ENCODE data around the gene PHF21A. TPM values are rescaled to one million over a fixed set of nuclear protein-coding genes. Genes with fewer than 3 reads are reported as not detected.

The PHF21A gene
- total RNA-seq, 1 experiment from 2014 or later: 6.4 TPM

- Histone ChIP-seq H3K36me3 (peaks cover 3% of the 10 kb centered on the region; the same call in 1 of the 2 replicates), H3K4me1 (replicated peaks) (peaks cover 13% of the 10 kb centered on the region), H3K4me3 (no peak overlapping the region), H3K27me3 (replicated peaks) (peaks cover 32% of the 10 kb centered on the region), H3K27ac (no peak overlapping the region), H3K9me3 (replicated peaks) (peaks cover 5% of the 10 kb centered on the region)
- DNase-seq (ENCODE audit: low read depth in 1 of 2, low spot score in 2 of 2): peak in 1 of 2 experiments; percentile 49
These were observed 194.5 kb downstream of the PHF21A start for GRCh38 chr11:45926536-45927331.

GRCh38 chr11:45926001-45926401 is 195.3 kb downstream of the PHF21A start:
- no peak overlapping the region for H3K27ac ChIP-seq
- H3K27me3 ChIP-seq (replicated peaks): peaks cover 34% of the 10 kb centered on the region
- H3K4me1 ChIP-seq (replicated peaks): peaks cover 13% of the 10 kb centered on the region
- H3K36me3 ChIP-seq: no peaks in the 10 kb centered on the region
- peaks cover 5% of the 10 kb centered on the region for H3K9me3 ChIP-seq (replicated peaks)
- H3K4me3 ChIP-seq: no peak overlapping the region
- peak in 1 of 2 experiments; percentile 44 for DNase-seq (ENCODE audit: low read depth in 1 of 2, low spot score in 2 of 2)

GRCh38 chr11:45925550-45925949 is 195.7 kb downstream of the PHF21A start:
- Histone ChIP-seq H3K4me1 (replicated peaks) (peaks cover 13% of the 10 kb centered on the region), H3K27me3 (replicated peaks) (peaks cover 34% of the 10 kb centered on the region), H3K36me3 (no peaks in the 10 kb centered on the region), H3K9me3 (replicated peaks) (peaks cover 5% of the 10 kb centered on the region), H3K4me3 (no peak overlapping the region), H3K27ac (no peak overlapping the region)
- DNase-seq (ENCODE audit: low read depth in 1 of 2, low spot score in 2 of 2): no peak

- Histone ChIP-seq H3K9me3 (replicated peaks) (peaks cover 5% of the 10 kb centered on the region), H3K4me1 (replicated peaks) (peaks cover 13% of the 10 kb centered on the region), H3K4me3 (no peak overlapping the region), H3K27ac (no peak overlapping the region), H3K27me3 (replicated peaks) (peaks cover 34% of the 10 kb centered on the region), H3K36me3 (no peaks in the 10 kb centered on the region)
- no peak for DNase-seq (ENCODE audit: low read depth in 1 of 2, low spot score in 2 of 2)
These were observed 196.3 kb downstream of the PHF21A start for GRCh38 chr11:45924927-45925326.

- Histone ChIP-seq H3K4me3 (no peak overlapping the region), H3K27ac (no peak overlapping the region), H3K27me3 (replicated peaks) (peaks cover 34% of the 10 kb centered on the region), H3K9me3 (replicated peaks) (peaks cover 5% of the 10 kb centered on the region), H3K36me3 (no peaks in the 10 kb centered on the region), H3K4me1 (replicated peaks) (peaks cover 13% of the 10 kb centered on the region)
- peak in 1 of 2 experiments; percentile 48 for DNase-seq (ENCODE audit: low read depth in 1 of 2, low spot score in 2 of 2)
These were observed 197.0 kb downstream of the PHF21A start for GRCh38 chr11:45924036-45924915.

- peaks cover 2% of the 10 kb centered on the region for H3K36me3 ChIP-seq
- peaks cover 13% of the 10 kb centered on the region for H3K4me1 ChIP-seq (replicated peaks)
- peak in 1 of 2 experiments; percentile 38 for DNase-seq (ENCODE audit: low read depth in 1 of 2, low spot score in 2 of 2)
- H3K27me3 ChIP-seq (replicated peaks): peaks cover 34% of the 10 kb centered on the region
- peaks cover 5% of the 10 kb centered on the region for H3K9me3 ChIP-seq (replicated peaks)
- no peak within 1 kb of the TSS for H3K27ac ChIP-seq
- peak within 1 kb of the TSS; percentile 5; the same call in 1 of the 2 replicates for H3K4me3 ChIP-seq
These were observed 198.7 kb downstream of the PHF21A start, which contains the start of gene LARGE2 for GRCh38 chr11:45922425-45923082. Gene LARGE2 (plus strand): TSS chr11:45922656. CDS start chr11:45922883, 227 bp downstream.

GRCh38 chr11:45921561-45922424 is 199.5 kb downstream of the PHF21A start:
- peaks cover 19% of the 10 kb centered on the region for H3K4me1 ChIP-seq (replicated peaks)
- no peak overlapping the region for H3K27ac ChIP-seq
- no peak for DNase-seq (ENCODE audit: low read depth in 1 of 2, low spot score in 2 of 2)
- H3K9me3 ChIP-seq (replicated peaks): peaks cover 5% of the 10 kb centered on the region
- H3K27me3 ChIP-seq (replicated peaks): peaks cover 34% of the 10 kb centered on the region
- no peak overlapping the region for H3K4me3 ChIP-seq
- H3K36me3 ChIP-seq: peaks cover 9% of the 10 kb centered on the region

GRCh38 chr11:45920531-45921477 is 200.4 kb downstream of the PHF21A start:
- peaks cover 5% of the 10 kb centered on the region for H3K9me3 ChIP-seq (replicated peaks)
- peaks cover 34% of the 10 kb centered on the region for H3K27me3 ChIP-seq (replicated peaks)
- peaks cover 26% of the 10 kb centered on the region for H3K4me1 ChIP-seq (replicated peaks)
- no peak overlapping the region for H3K4me3 ChIP-seq
- H3K27ac ChIP-seq: no peak overlapping the region
- peaks cover 13% of the 10 kb centered on the region for H3K36me3 ChIP-seq
- DNase-seq (ENCODE audit: low read depth in 1 of 2, low spot score in 2 of 2): no peak

- no peak for DNase-seq (ENCODE audit: low read depth in 1 of 2, low spot score in 2 of 2)
- peaks cover 22% of the 10 kb centered on the region for H3K36me3 ChIP-seq
- H3K4me1 ChIP-seq (replicated peaks): peaks cover 26% of the 10 kb centered on the region
- H3K27me3 ChIP-seq (replicated peaks): peaks cover 31% of the 10 kb centered on the region
- no peak overlapping the region for H3K4me3 ChIP-seq
- no peak overlapping the region for H3K27ac ChIP-seq
- H3K9me3 ChIP-seq (replicated peaks): peaks cover 5% of the 10 kb centered on the region
These were observed 201.3 kb downstream of the PHF21A start for GRCh38 chr11:45919806-45920530.

GRCh38 chr11:45918962-45919675 is 202.1 kb downstream of the PHF21A start:
- DNase-seq (ENCODE audit: low read depth in 1 of 2, low spot score in 2 of 2): no peak
- H3K36me3 ChIP-seq: peaks cover 30% of the 10 kb centered on the region
- peaks cover 5% of the 10 kb centered on the region for H3K9me3 ChIP-seq (replicated peaks)
- no peak overlapping the region for H3K27ac ChIP-seq
- peaks cover 26% of the 10 kb centered on the region for H3K4me1 ChIP-seq (replicated peaks)
- H3K27me3 ChIP-seq (replicated peaks): peaks cover 23% of the 10 kb centered on the region
- H3K4me3 ChIP-seq: peak overlapping the region; percentile 75

GRCh38 chr11:45918331-45918941 is 202.8 kb downstream of the PHF21A start:
- Histone ChIP-seq H3K27me3 (replicated peaks) (peaks cover 19% of the 10 kb centered on the region), H3K9me3 (replicated peaks) (peaks cover 4% of the 10 kb centered on the region), H3K4me3 (peak overlapping the region; percentile 75), H3K27ac (no peak overlapping the region), H3K36me3 (peaks cover 37% of the 10 kb centered on the region), H3K4me1 (replicated peaks) (peaks cover 26% of the 10 kb centered on the region)
- DNase-seq (ENCODE audit: low read depth in 1 of 2, low spot score in 2 of 2): peak; percentile 81 to 88
